ENCODE measurements around the gene DLG2. TPM values are rescaled to one million over a fixed set of nuclear protein-coding genes. Genes with fewer than 3 reads are reported as not detected.

DLG2 gene
- total and polyA plus RNA-seq, 9 of the 15 experiments (the other 6 are each of a cell fraction or from before 2014, with no cell fraction given), result 0.52 to 1.6 (median 0.95) TPM

DNA sequence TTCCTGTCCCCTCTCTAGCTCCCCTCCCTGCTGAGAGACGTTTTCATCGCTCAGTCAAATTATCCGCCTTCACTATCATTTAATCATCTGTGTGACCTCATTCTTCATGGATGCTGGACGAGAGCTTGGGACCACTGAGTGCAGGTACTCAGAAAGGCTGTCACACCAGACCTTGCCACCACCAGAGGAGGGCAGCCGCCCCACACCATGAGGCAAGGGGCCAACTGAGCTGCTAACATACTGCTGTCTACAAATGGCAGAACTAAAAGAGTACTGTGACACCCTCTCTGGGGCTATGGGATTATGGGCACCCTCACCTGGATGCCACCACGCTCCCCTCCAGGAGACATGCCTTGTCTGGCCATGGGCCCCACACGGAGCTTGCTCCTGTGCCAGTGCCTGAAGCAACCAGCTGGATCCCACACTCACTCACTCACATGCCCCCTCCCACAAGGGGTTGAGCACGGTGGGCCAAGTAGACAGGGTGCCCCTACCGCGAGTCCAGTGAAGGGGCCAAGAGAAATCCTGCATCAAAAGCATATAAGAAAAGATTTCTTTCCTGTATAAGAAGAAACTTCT lies 1670.9 kb downstream of the DLG2 start:
- H3K36me3 ChIP-seq (ENCODE audit: control insufficient read depth, insufficient read depth, low read length), result no peaks in the 10 kb centered on the region
- no peaks in the 10 kb centered on the region; the same call in 1 of the 2 replicates for H3K9me3 ChIP-seq (replicated peaks; ENCODE audit: control insufficient read depth, insufficient read depth, low read depth, low read length)
- TF ChIP-seq JUND (IDR thresholded peaks at IDR 0.05; ENCODE audit: borderline replicate concordance, low read depth, low read length) (no peak), JUND (tag; IDR thresholded peaks at IDR 0.05; ENCODE audit: borderline replicate concordance, low read depth, low read length) (no peak), SRSF7 (optimal IDR thresholded peaks at IDR 0.05; ENCODE audit: low read depth, low read length) (no peak), ZNF780A (CRISPR knock-in tag; IDR thresholded peaks at IDR 0.05) (no peak), ZZZ3 (IDR thresholded peaks at IDR 0.05) (no peak), ZNF583 (CRISPR knock-in tag; IDR thresholded peaks at IDR 0.05) (no peak), ZNF668 (CRISPR knock-in tag; IDR thresholded peaks at IDR 0.05) (no peak), FOSL1 (tag; conservative IDR thresholded peaks at IDR 0.05) (no peak), BDP1 (IDR thresholded peaks at IDR 0.05; ENCODE audit: insufficient read depth, insufficient read length) (no peak), MIER1 (IDR thresholded peaks at IDR 0.05; ENCODE audit: low read depth) (no peak)
- TF ChIP-seq, protein P1, sequence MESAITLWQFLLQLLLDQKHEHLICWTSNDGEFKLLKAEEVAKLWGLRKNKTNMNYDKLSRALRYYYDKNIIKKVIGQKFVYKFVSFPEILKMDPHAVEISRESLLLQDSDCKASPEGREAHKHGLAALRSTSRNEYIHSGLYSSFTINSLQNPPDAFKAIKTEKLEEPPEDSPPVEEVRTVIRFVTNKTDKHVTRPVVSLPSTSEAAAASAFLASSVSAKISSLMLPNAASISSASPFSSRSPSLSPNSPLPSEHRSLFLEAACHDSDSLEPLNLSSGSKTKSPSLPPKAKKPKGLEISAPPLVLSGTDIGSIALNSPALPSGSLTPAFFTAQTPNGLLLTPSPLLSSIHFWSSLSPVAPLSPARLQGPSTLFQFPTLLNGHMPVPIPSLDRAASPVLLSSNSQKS (CRISPR knock-in tag; IDR thresholded peaks at IDR 0.05), result no peak
- TF ChIP-seq, protein P2, sequence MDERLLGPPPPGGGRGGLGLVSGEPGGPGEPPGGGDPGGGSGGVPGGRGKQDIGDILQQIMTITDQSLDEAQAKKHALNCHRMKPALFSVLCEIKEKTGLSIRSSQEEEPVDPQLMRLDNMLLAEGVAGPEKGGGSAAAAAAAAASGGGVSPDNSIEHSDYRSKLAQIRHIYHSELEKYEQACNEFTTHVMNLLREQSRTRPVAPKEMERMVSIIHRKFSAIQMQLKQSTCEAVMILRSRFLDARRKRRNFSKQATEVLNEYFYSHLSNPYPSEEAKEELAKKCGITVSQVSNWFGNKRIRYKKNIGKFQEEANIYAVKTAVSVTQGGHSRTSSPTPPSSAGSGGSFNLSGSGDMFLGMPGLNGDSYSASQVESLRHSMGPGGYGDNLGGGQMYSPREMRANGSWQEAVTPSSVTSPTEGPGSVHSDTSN (CRISPR knock-in tag; IDR thresholded peaks at IDR 0.05; ENCODE audit: low read depth), result no peak
- TF ChIP-seq, protein P2 (tag; conservative IDR thresholded peaks at IDR 0.05; ENCODE audit: low read depth), result no peak
- TF ChIP-seq, protein P3, sequence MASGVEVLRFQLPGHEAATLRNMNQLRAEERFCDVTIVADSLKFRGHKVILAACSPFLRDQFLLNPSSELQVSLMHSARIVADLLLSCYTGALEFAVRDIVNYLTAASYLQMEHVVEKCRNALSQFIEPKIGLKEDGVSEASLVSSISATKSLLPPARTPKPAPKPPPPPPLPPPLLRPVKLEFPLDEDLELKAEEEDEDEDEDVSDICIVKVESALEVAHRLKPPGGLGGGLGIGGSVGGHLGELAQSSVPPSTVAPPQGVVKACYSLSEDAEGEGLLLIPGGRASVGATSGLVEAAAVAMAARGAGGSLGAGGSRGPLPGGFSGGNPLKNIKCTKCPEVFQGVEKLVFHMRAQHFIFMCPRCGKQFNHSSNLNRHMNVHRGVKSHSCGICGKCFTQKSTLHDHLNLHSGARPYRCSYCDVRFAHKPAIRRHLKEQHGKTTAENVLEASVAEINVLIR (CRISPR knock-in tag; IDR thresholded peaks at IDR 0.05), result no peak
- H3K27me3 ChIP-seq (ENCODE audit: control insufficient read depth in 2 of 2, insufficient read depth in 2 of 2, low read length in 2 of 2), result no peaks in the 10 kb centered on the region
- H2AFZ ChIP-seq (ENCODE audit: low read depth, low read length), result no peak overlapping the region
- no peak overlapping the region for H3K9ac ChIP-seq (ENCODE audit: insufficient read depth in 1 of 2, low read depth in 2 of 2, low read length in 2 of 2)
- H3K9me1 ChIP-seq (ENCODE audit: control insufficient read depth, insufficient read depth, low read length), result no peaks in the 10 kb centered on the region
- ChIA-PET CTCF (ENCODE audit: low intra/inter-chr PET ratio) (no interaction called here), POLR2A (no interaction called here)
- FAIRE-seq (no peak), DNase-seq (ENCODE audit: extremely low read depth in 1 of 4, low spot score in 3 of 4) (no peak), ATAC-seq (no peak)
- H3K4me2 ChIP-seq (ENCODE audit: insufficient read depth, low read length), result no peak overlapping the region
- no TSS peak for BruUV-seq (replicated peaks)
- no peak overlapping the region for H3K27ac ChIP-seq (ENCODE audit: extremely low read depth, low read depth, low read length)
- H4K20me1 ChIP-seq (replicated peaks; ENCODE audit: control insufficient read depth, insufficient read depth, low read length), result no peaks in the 10 kb centered on the region
- intact Hi-C loops (cut with micrococcal nuclease), result no loop called here
- no peak overlapping the region for H3K4me3 ChIP-seq
- WGBS (ENCODE audit: insufficient coverage, low coverage, missing lambda C conversion rate), result 2% methylated on average over 9 of the region's 10 CpGs
- no peaks in the 10 kb centered on the region for H3K79me2 ChIP-seq (ENCODE audit: control insufficient read depth, insufficient read depth, low read length)
- no peaks in the 10 kb centered on the region for H3K4me1 ChIP-seq (replicated peaks in 1 of 2; ENCODE audit: control insufficient read depth in 2 of 2, insufficient read depth in 2 of 2, low read length in 2 of 2)
- in situ Hi-C loops (cut with MboI), result no loop called here

All from K562 (cell line).